ENCODE results near the gene AIDA. TPM values are rescaled to one million over a fixed set of nuclear protein-coding genes. Genes with fewer than 3 reads are reported as not detected.

The AIDA gene
- total RNA-seq, 1 experiment from 2014 or later = 92.8 TPM

DNA sequence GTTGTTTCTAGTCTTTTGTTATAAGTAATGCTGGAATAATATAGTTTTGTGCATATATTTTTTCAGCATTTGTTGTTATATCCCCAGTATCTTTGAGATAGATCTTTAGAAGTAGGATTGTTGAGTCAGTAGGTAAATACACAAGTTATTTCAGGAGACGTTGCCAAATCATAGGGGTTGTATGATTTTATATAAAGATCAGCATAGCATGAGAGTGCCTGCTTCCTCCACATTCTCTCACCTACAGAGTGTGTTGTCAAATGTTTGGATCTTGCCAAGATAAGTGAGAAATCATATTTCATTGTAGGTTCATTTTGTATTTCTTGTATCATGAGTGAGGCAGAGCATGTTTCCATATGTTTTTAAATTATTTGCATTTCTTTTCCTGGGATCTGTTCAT is 69.8 kb downstream of the AIDA start:
- Histone ChIP-seq H4K8ac (replicated peaks; ENCODE audit: insufficient read length, low read depth, low read length) (no peak overlapping the region), H4K5ac (ENCODE audit: insufficient read length, low read depth, low read length) (no peak overlapping the region), H3T11ph (ENCODE audit: low read length) (no peak overlapping the region), H3K4me2 (ENCODE audit: insufficient read depth, insufficient read length, low read length) (no peak overlapping the region), H2BK15ac (ENCODE audit: low read depth, low read length) (no peak overlapping the region), H3K18ac (ENCODE audit: insufficient read length, low read depth, low read length) (no peak overlapping the region), H2AFZ (ENCODE audit: low read length) (no peak overlapping the region), H2BK20ac (ENCODE audit: low read depth, low read length, poor library complexity, severe bottlenecking) (no peak overlapping the region), H2BK5ac (ENCODE audit: insufficient read length, low read length) (no peak overlapping the region), H3K23me2 (ENCODE audit: insufficient read length, low read depth, low read length, poor library complexity, severe bottlenecking) (peaks cover 12% of the 10 kb centered on the region), H3K79me1 (ENCODE audit: insufficient read depth, low read depth, low read length, poor library complexity, severe bottlenecking) (no peaks in the 10 kb centered on the region), H4K91ac (ENCODE audit: insufficient read length, low read depth, low read length) (no peak overlapping the region), H3K4me1 (ENCODE audit: insufficient read depth, low read length) (no peaks in the 10 kb centered on the region; the same call in 1 of the 2 replicates), H3K27me3 (ENCODE audit: insufficient read depth, low read length) (no peaks in the 10 kb centered on the region), H3K9ac (ENCODE audit: extremely low read depth, insufficient read length, low read length) (no peak overlapping the region), H2BK12ac (ENCODE audit: insufficient read length, low read depth, low read length) (no peak overlapping the region), H2AK5ac (ENCODE audit: insufficient read length, low read length) (no peak overlapping the region), H3K4ac (ENCODE audit: low read depth, low read length) (no peak overlapping the region), H3K27ac (ENCODE audit: insufficient read length, low read depth, low read length) (no peak overlapping the region), H4K20me1 (ENCODE audit: control insufficient read depth, insufficient read depth, insufficient read length) (no peaks in the 10 kb centered on the region), H2BK120ac (ENCODE audit: low read depth, low read length, poor library complexity, severe bottlenecking) (no peak overlapping the region), H3K14ac (ENCODE audit: insufficient read depth, low read length) (no peak overlapping the region), H3K79me2 (ENCODE audit: insufficient read depth, low read length) (no peaks in the 10 kb centered on the region), H3K23ac (ENCODE audit: insufficient read length, low read depth, low read length) (no peak overlapping the region), H3K9me3 (ENCODE audit: control insufficient read depth, low read depth, low read length) (no peaks in the 10 kb centered on the region), H3K56ac (ENCODE audit: insufficient read length, low read depth, low read length) (no peak overlapping the region)
- H3K27ac Mint-ChIP-seq = no peak overlapping the region
- peaks cover 12 to 31% (median 22%) of the 10 kb centered on the region in 3 experiments; a peak in 6 of 7 replicates for H3K36me3 Mint-ChIP-seq (ENCODE audit: insufficient read depth in 1 of 3, low read depth in 3 of 3)
- TF ChIP-seq, protein P1, sequence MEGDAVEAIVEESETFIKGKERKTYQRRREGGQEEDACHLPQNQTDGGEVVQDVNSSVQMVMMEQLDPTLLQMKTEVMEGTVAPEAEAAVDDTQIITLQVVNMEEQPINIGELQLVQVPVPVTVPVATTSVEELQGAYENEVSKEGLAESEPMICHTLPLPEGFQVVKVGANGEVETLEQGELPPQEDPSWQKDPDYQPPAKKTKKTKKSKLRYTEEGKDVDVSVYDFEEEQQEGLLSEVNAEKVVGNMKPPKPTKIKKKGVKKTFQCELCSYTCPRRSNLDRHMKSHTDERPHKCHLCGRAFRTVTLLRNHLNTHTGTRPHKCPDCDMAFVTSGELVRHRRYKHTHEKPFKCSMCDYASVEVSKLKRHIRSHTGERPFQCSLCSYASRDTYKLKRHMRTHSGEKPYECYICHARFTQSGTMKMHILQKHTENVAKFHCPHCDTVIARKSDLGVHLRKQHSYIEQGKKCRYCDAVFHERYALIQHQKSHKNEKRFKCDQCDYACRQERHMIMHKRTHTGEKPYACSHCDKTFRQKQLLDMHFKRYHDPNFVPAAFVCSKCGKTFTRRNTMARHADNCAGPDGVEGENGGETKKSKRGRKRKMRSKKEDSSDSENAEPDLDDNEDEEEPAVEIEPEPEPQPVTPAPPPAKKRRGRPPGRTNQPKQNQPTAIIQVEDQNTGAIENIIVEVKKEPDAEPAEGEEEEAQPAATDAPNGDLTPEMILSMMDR (conservative IDR thresholded peaks at IDR 0.05) = no peak
- H3K4me3 Mint-ChIP-seq = peak overlapping the region in 1 of 2 experiments; percentile 64; a peak in 2 of 5 replicates
- DNase-seq = no peak
- no peaks in the 10 kb centered on the region for H3K27me3 Mint-ChIP-seq (ENCODE audit: low read depth)
- H3K4me1 Mint-ChIP-seq = peaks cover 13 to 14% of the 10 kb centered on the region in 2 experiments
- WGBS (ENCODE audit: extremely low coverage, insufficient read length, low lambda C conversion rate) = no CpG with 5 or more reads among the region's 1 CpG
- H3K9me3 Mint-ChIP-seq = no peaks in the 10 kb centered on the region

All from H9 (cell line).